Neural cell (in vitro differentiated cells): ENCODE results near the gene CRK. TPM values are rescaled to one million over a fixed set of nuclear protein-coding genes. Genes with fewer than 3 reads are reported as not detected.

Source experiments
- H2AFZ ChIP-seq: fragments of 200-600, 300-800 bp; sonication (generic), shearing (Covaris generic); 2 replicates; pipeline ENCODE4 v1.6.0; 2014; ENCODE audit warnings: low read depth, mild to moderate bottlenecking, antibody characterized with exemption, low read length, moderate library complexity
- H3F3A ChIP-seq: fragments of 200-600 bp; shearing (Covaris generic); 2 replicates; pipeline ENCODE4 v1.6.1; 2016; ENCODE audit warnings: mild to moderate bottlenecking, moderate library complexity, mixed read lengths, antibody characterized with exemption, low read length; ENCODE audit not compliant: insufficient read depth, poor library complexity, severe bottlenecking
- H3K27ac ChIP-seq: fragments of 200-600, 300-800 bp; sonication (generic), shearing (Covaris generic); 2 replicates; pipeline ENCODE4 v1.5.1; 2014; ENCODE audit warnings: mild to moderate bottlenecking, low read length, moderate library complexity
- H3K27me3 ChIP-seq: fragments of 300-800, 200-600 bp; sonication (generic), shearing (Covaris generic); 2 replicates; pipeline ENCODE4 v1.6.0; 2014; ENCODE audit warnings: mild to moderate bottlenecking, low read depth, low read length, moderate library complexity; ENCODE audit not compliant: insufficient read depth
- H3K36me3 ChIP-seq: fragments of 300-800, 200-600 bp; sonication (generic), shearing (Covaris generic); 2 replicates; pipeline ENCODE4 v1.5.1; 2014; ENCODE audit warnings: mild to moderate bottlenecking, antibody characterized with exemption, low read length, moderate library complexity; ENCODE audit not compliant: insufficient read depth
- H3K4me2 ChIP-seq: fragments of 300-800, 200-600 bp; sonication (generic), shearing (Covaris generic); 2 replicates; pipeline ENCODE4 v1.6.0; 2014; ENCODE audit warnings: mild to moderate bottlenecking, low read length
- H3K4me3 ChIP-seq: fragments of 300-800, 200-600 bp; sonication (generic), shearing (Covaris generic); 2 replicates; pipeline ENCODE4 v1.5.1; 2014; ENCODE audit warnings: mild to moderate bottlenecking, low read length, moderate library complexity
- H3K79me2 ChIP-seq: fragments of 200-600 bp; shearing (Covaris generic); replicated peaks from 2 replicates; pipeline ENCODE4 v1.6.0; 2014; ENCODE audit warnings: mild to moderate bottlenecking, low read length, moderate library complexity; ENCODE audit not compliant: insufficient read depth
- H3K9ac ChIP-seq: fragments of 300-800, 200-600 bp; sonication (generic), shearing (Covaris generic); 2 replicates; pipeline ENCODE4 v1.6.1; 2016; ENCODE audit warnings: mild to moderate bottlenecking, low read length, mixed read lengths
- H3K9me2 ChIP-seq: fragments of 200-600 bp; shearing (Covaris generic); 2 replicates; pipeline ENCODE4 v1.6.1; 2016; ENCODE audit warnings: mild to moderate bottlenecking, low read length, mixed read lengths; ENCODE audit not compliant: insufficient read depth
- H3K9me3 ChIP-seq: fragments of 200-600, 300-800 bp; sonication (generic), shearing (Covaris generic); 2 replicates; pipeline ENCODE4 v1.6.1; 2016; ENCODE audit warnings: mild to moderate bottlenecking, mixed run types, low read length, moderate library complexity, mixed read lengths
- H4K20me1 ChIP-seq: fragments of 200-600 bp; shearing (Covaris generic); 2 replicates; pipeline ENCODE4 v1.6.1; 2016; ENCODE audit warnings: mild to moderate bottlenecking, mixed run types; ENCODE audit not compliant: insufficient read depth
- CTCF ChIP-seq: fragments of 450-650 bp; IDR thresholded peaks from 2 replicates; pipeline ENCODE4 v1.5.1; 2014; ENCODE audit warnings: antibody characterized with exemption, mild to moderate bottlenecking, moderate library complexity; ENCODE audit not compliant: poor library complexity, severe bottlenecking
- EP300 ChIP-seq: fragments of 450-650 bp; conservative IDR thresholded peaks from 2 replicates; pipeline ENCODE4 v1.6.1; 2014; ENCODE audit warnings: antibody characterized with exemption, mild to moderate bottlenecking, moderate library complexity; ENCODE audit not compliant: poor library complexity, severe bottlenecking
- EZH2 ChIP-seq: fragments of 200-600, 300-800 bp; shearing (Covaris generic), sonication (generic); IDR thresholded peaks from 2 replicates; pipeline ENCODE4 v1.6.1; 2014; ENCODE audit warnings: antibody characterized with exemption, low read length, borderline replicate concordance, mild to moderate bottlenecking; ENCODE audit not compliant: insufficient read depth, poor library complexity, severe bottlenecking
- MXI1 ChIP-seq: fragments of 450-650 bp; conservative IDR thresholded peaks from 2 replicates; pipeline ENCODE4 v1.6.1; 2014; ENCODE audit warnings: antibody characterized with exemption, mild to moderate bottlenecking; ENCODE audit not compliant: poor library complexity, severe bottlenecking
- POLR2AphosphoS5 ChIP-seq: IDR thresholded peaks from 2 replicates; pipeline ENCODE4 v1.6.1; 2012
- RAD21 ChIP-seq: fragments of 450-650 bp; conservative IDR thresholded peaks from 2 replicates; pipeline ENCODE4 v1.6.1; 2014; ENCODE audit warnings: antibody characterized with exemption, mild to moderate bottlenecking, moderate library complexity
- REST ChIP-seq: IDR thresholded peaks from 2 replicates; pipeline ENCODE4 v1.6.1; 2012; ENCODE audit warnings: borderline replicate concordance
- SMC3 ChIP-seq: fragments of 450-650 bp; conservative IDR thresholded peaks from 2 replicates; pipeline ENCODE4 v1.6.1; 2014; ENCODE audit warnings: antibody characterized with exemption, mild to moderate bottlenecking, moderate library complexity; ENCODE audit not compliant: poor library complexity
- TAF1 ChIP-seq: IDR thresholded peaks from 2 replicates; pipeline ENCODE4 v1.6.1; 2012; ENCODE audit warnings: low read depth
- polyA plus RNA-seq: library from polyadenylated mRNA; depleted of rRNA; stranded (reverse); fragments of >200 nt; gene quantifications from 2 replicates; pipeline ENCODE4 v1.2.3, GENCODE V29; 2014

The CRK gene
- polyA plus RNA-seq, 1 donor from 2014 or later, result 111 TPM

DNA sequence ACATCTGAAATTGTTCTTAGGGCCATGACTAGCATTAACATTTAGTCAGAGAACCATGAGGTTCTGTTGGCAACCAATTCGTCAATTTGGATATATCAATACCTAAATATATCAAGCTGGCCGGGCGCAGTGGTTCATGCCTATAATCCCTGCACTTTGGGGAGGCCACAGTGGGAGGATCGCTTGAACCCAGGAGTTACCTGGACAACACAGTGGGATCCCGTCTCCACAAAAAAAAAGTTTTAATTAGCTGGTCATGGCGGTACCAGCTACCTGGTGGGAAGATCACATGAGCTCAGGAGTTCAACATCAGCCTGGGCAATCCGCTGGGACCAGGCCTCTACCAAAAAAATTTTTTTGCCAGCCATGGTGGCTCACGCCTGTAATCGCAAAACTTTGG is 64.5 kb downstream of the CRK start:
- H4K20me1 ChIP-seq, result peaks cover 70% of the 10 kb centered on the region
- no peaks in the 10 kb centered on the region for H3K27me3 ChIP-seq
- no peak overlapping the region for H3K4me2 ChIP-seq
- TF ChIP-seq POLR2AphosphoS5 (no peak), RAD21 (no peak), REST (no peak), EP300 (no peak), CTCF (no peak), TAF1 (no peak), MXI1 (no peak), SMC3 (no peak)
- H3K27ac ChIP-seq, result no peak overlapping the region
- H3F3A ChIP-seq, result no peaks in the 10 kb centered on the region
- peaks cover 96% of the 10 kb centered on the region for H3K79me2 ChIP-seq
- H3K36me3 ChIP-seq, result no peaks in the 10 kb centered on the region
- no peak overlapping the region for H3K9ac ChIP-seq
- no peaks in the 10 kb centered on the region for H3K9me2 ChIP-seq
- no peak overlapping the region for H2AFZ ChIP-seq
- H3K9me3 ChIP-seq, result no peaks in the 10 kb centered on the region
- no peak overlapping the region for H3K4me3 ChIP-seq

- H3F3A ChIP-seq, result no peaks in the 10 kb centered on the region
- no peak overlapping the region for H3K4me3 ChIP-seq
- no peak overlapping the region for H3K9ac ChIP-seq
- H3K36me3 ChIP-seq, result no peaks in the 10 kb centered on the region
- no peaks in the 10 kb centered on the region for H3K9me2 ChIP-seq
- H3K79me2 ChIP-seq, result peaks cover 96% of the 10 kb centered on the region
- no peak overlapping the region for H3K4me2 ChIP-seq
- no peaks in the 10 kb centered on the region for H3K9me3 ChIP-seq
- H2AFZ ChIP-seq, result no peak overlapping the region
- H3K27ac ChIP-seq, result no peak overlapping the region
- TF ChIP-seq CTCF, result no peak
- no peak for TF ChIP-seq REST
- no peak for TF ChIP-seq TAF1
- no peak for TF ChIP-seq EP300
- no peak for TF ChIP-seq EZH2
- no peak for TF ChIP-seq RAD21
- TF ChIP-seq MXI1, result no peak
- no peak for TF ChIP-seq POLR2AphosphoS5
- H4K20me1 ChIP-seq, result peaks cover 78% of the 10 kb centered on the region
- no peaks in the 10 kb centered on the region for H3K27me3 ChIP-seq
These were observed 65.3 kb downstream of the CRK start for GRCh38 chr17:1390432-1391367.
